Neural cell (in vitro differentiated cells): ENCODE results near the gene RECK. TPM values are rescaled to one million over a fixed set of nuclear protein-coding genes. Genes with fewer than 3 reads are reported as not detected.

Experiments used
- H2AFZ ChIP-seq: fragments of 200-600, 300-800 bp; sonication (generic), shearing (Covaris generic); 2 replicates; pipeline ENCODE4 v1.6.0; 2014; ENCODE audit warnings: low read depth, mild to moderate bottlenecking, antibody characterized with exemption, low read length, moderate library complexity
- H3F3A ChIP-seq: fragments of 200-600 bp; shearing (Covaris generic); 2 replicates; pipeline ENCODE4 v1.6.1; 2016; ENCODE audit warnings: mild to moderate bottlenecking, moderate library complexity, mixed read lengths, antibody characterized with exemption, low read length; ENCODE audit not compliant: insufficient read depth, poor library complexity, severe bottlenecking
- H3K27ac ChIP-seq: fragments of 200-600, 300-800 bp; sonication (generic), shearing (Covaris generic); 2 replicates; pipeline ENCODE4 v1.5.1; 2014; ENCODE audit warnings: mild to moderate bottlenecking, low read length, moderate library complexity
- H3K27me3 ChIP-seq: fragments of 300-800, 200-600 bp; sonication (generic), shearing (Covaris generic); 2 replicates; pipeline ENCODE4 v1.6.0; 2014; ENCODE audit warnings: mild to moderate bottlenecking, low read depth, low read length, moderate library complexity; ENCODE audit not compliant: insufficient read depth
- H3K36me3 ChIP-seq: fragments of 300-800, 200-600 bp; sonication (generic), shearing (Covaris generic); 2 replicates; pipeline ENCODE4 v1.5.1; 2014; ENCODE audit warnings: mild to moderate bottlenecking, antibody characterized with exemption, low read length, moderate library complexity; ENCODE audit not compliant: insufficient read depth
- H3K4me2 ChIP-seq: fragments of 300-800, 200-600 bp; sonication (generic), shearing (Covaris generic); 2 replicates; pipeline ENCODE4 v1.6.0; 2014; ENCODE audit warnings: mild to moderate bottlenecking, low read length
- H3K4me3 ChIP-seq: fragments of 300-800, 200-600 bp; sonication (generic), shearing (Covaris generic); 2 replicates; pipeline ENCODE4 v1.5.1; 2014; ENCODE audit warnings: mild to moderate bottlenecking, low read length, moderate library complexity
- H3K79me2 ChIP-seq: fragments of 200-600 bp; shearing (Covaris generic); replicated peaks from 2 replicates; pipeline ENCODE4 v1.6.0; 2014; ENCODE audit warnings: mild to moderate bottlenecking, low read length, moderate library complexity; ENCODE audit not compliant: insufficient read depth
- H3K9ac ChIP-seq: fragments of 300-800, 200-600 bp; sonication (generic), shearing (Covaris generic); 2 replicates; pipeline ENCODE4 v1.6.1; 2016; ENCODE audit warnings: mild to moderate bottlenecking, low read length, mixed read lengths
- H3K9me2 ChIP-seq: fragments of 200-600 bp; shearing (Covaris generic); 2 replicates; pipeline ENCODE4 v1.6.1; 2016; ENCODE audit warnings: mild to moderate bottlenecking, low read length, mixed read lengths; ENCODE audit not compliant: insufficient read depth
- H3K9me3 ChIP-seq: fragments of 200-600, 300-800 bp; sonication (generic), shearing (Covaris generic); 2 replicates; pipeline ENCODE4 v1.6.1; 2016; ENCODE audit warnings: mild to moderate bottlenecking, mixed run types, low read length, moderate library complexity, mixed read lengths
- H4K20me1 ChIP-seq: fragments of 200-600 bp; shearing (Covaris generic); 2 replicates; pipeline ENCODE4 v1.6.1; 2016; ENCODE audit warnings: mild to moderate bottlenecking, mixed run types; ENCODE audit not compliant: insufficient read depth
- CTCF ChIP-seq: fragments of 450-650 bp; IDR thresholded peaks from 2 replicates; pipeline ENCODE4 v1.5.1; 2014; ENCODE audit warnings: antibody characterized with exemption, mild to moderate bottlenecking, moderate library complexity; ENCODE audit not compliant: poor library complexity, severe bottlenecking
- EP300 ChIP-seq: fragments of 450-650 bp; conservative IDR thresholded peaks from 2 replicates; pipeline ENCODE4 v1.6.1; 2014; ENCODE audit warnings: antibody characterized with exemption, mild to moderate bottlenecking, moderate library complexity; ENCODE audit not compliant: poor library complexity, severe bottlenecking
- EZH2 ChIP-seq: fragments of 200-600, 300-800 bp; shearing (Covaris generic), sonication (generic); IDR thresholded peaks from 2 replicates; pipeline ENCODE4 v1.6.1; 2014; ENCODE audit warnings: antibody characterized with exemption, low read length, borderline replicate concordance, mild to moderate bottlenecking; ENCODE audit not compliant: insufficient read depth, poor library complexity, severe bottlenecking
- MXI1 ChIP-seq: fragments of 450-650 bp; conservative IDR thresholded peaks from 2 replicates; pipeline ENCODE4 v1.6.1; 2014; ENCODE audit warnings: antibody characterized with exemption, mild to moderate bottlenecking; ENCODE audit not compliant: poor library complexity, severe bottlenecking
- POLR2AphosphoS5 ChIP-seq: IDR thresholded peaks from 2 replicates; pipeline ENCODE4 v1.6.1; 2012
- RAD21 ChIP-seq: fragments of 450-650 bp; conservative IDR thresholded peaks from 2 replicates; pipeline ENCODE4 v1.6.1; 2014; ENCODE audit warnings: antibody characterized with exemption, mild to moderate bottlenecking, moderate library complexity
- REST ChIP-seq: IDR thresholded peaks from 2 replicates; pipeline ENCODE4 v1.6.1; 2012; ENCODE audit warnings: borderline replicate concordance
- SMC3 ChIP-seq: fragments of 450-650 bp; conservative IDR thresholded peaks from 2 replicates; pipeline ENCODE4 v1.6.1; 2014; ENCODE audit warnings: antibody characterized with exemption, mild to moderate bottlenecking, moderate library complexity; ENCODE audit not compliant: poor library complexity
- TAF1 ChIP-seq: IDR thresholded peaks from 2 replicates; pipeline ENCODE4 v1.6.1; 2012; ENCODE audit warnings: low read depth
- polyA plus RNA-seq: library from polyadenylated mRNA; depleted of rRNA; stranded (reverse); fragments of >200 nt; gene quantifications from 2 replicates; pipeline ENCODE4 v1.2.3, GENCODE V29; 2014

RECK gene
- polyA plus RNA-seq, 1 donor from 2014 or later, result 6.9 TPM

- no peak for TF ChIP-seq EP300
- no peak for TF ChIP-seq CTCF
- TF ChIP-seq RAD21, result no peak
- no peak for TF ChIP-seq POLR2AphosphoS5
- TF ChIP-seq REST, result no peak
- no peak for TF ChIP-seq EZH2
- TF ChIP-seq MXI1, result no peak
- no peak for TF ChIP-seq SMC3
- no peak for TF ChIP-seq TAF1
- H3K9ac ChIP-seq, result no peak overlapping the region
These were observed 7.5 kb upstream of the RECK start for GRCh38 chr9:36029202-36029601.

GRCh38 chr9:36029765-36030528 lies 6.8 kb upstream of the RECK start:
- Histone ChIP-seq H3K9me3 (no peaks in the 10 kb centered on the region), H3K36me3 (no peaks in the 10 kb centered on the region), H3K27me3 (no peaks in the 10 kb centered on the region), H3F3A (no peaks in the 10 kb centered on the region), H3K4me2 (no peak overlapping the region), H2AFZ (no peak overlapping the region), H3K4me3 (no peak overlapping the region), H4K20me1 (no peaks in the 10 kb centered on the region), H3K79me2 (no peaks in the 10 kb centered on the region), H3K9me2 (no peaks in the 10 kb centered on the region), H3K9ac (no peak overlapping the region), H3K27ac (no peak overlapping the region)
- TF ChIP-seq SMC3 (no peak), TAF1 (no peak), RAD21 (no peak), CTCF (no peak), REST (no peak), MXI1 (no peak), EP300 (no peak)

More at GRCh38 chr9:36029202-36029601, 7.5 kb upstream of the RECK start:
- H3F3A ChIP-seq, result no peaks in the 10 kb centered on the region
- no peak overlapping the region for H3K4me2 ChIP-seq
- H3K79me2 ChIP-seq, result no peaks in the 10 kb centered on the region
- no peak overlapping the region for H3K4me3 ChIP-seq
- no peaks in the 10 kb centered on the region for H3K9me3 ChIP-seq
- no peaks in the 10 kb centered on the region for H3K9me2 ChIP-seq
- no peaks in the 10 kb centered on the region for H4K20me1 ChIP-seq
- H3K27ac ChIP-seq, result no peak overlapping the region
- no peaks in the 10 kb centered on the region for H3K27me3 ChIP-seq
- no peak overlapping the region for H2AFZ ChIP-seq
- no peaks in the 10 kb centered on the region for H3K36me3 ChIP-seq
